ENCODE measurements around the gene CYP4A11. TPM values are rescaled to one million over a fixed set of nuclear protein-coding genes. Genes with fewer than 3 reads are reported as not detected.
"Not testable (repeated sequence)": the region's sequence is repeated elsewhere in the genome, so short reads cannot be mapped to it uniquely, and the experiment has no call there.

CYP4A11 gene
- total RNA-seq, 1 experiment from 2014 or later, result not detected

DNA sequence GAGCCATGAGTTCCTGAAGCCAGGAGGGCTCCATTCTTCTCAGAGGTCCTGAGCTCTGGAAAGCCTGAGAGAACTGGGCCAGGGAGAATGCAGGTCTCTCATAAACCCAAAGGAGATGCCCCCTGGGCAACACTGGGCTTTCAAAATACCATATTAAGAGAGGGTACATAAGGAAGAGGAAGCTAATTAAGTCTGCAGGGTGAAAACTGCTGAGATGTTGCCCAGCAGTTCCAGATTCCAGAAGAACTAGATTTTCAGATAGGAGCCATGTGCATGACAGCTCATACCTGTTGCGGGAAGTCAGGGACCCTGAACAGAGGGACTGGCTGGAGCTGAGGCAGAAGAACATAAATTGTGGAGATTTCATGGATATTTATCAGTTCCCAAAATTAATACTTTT is 40.9 kb downstream of the CYP4A11 start:
- Histone ChIP-seq H3K4me1 (ENCODE audit: insufficient read depth, low read length) (no peaks in the 10 kb centered on the region), H3K79me2 (ENCODE audit: low read length) (no peaks in the 10 kb centered on the region), H3K9me2 (replicated peaks; ENCODE audit: low read length) (no peaks in the 10 kb centered on the region), H3K27me3 (ENCODE audit: low read length) (no peaks in the 10 kb centered on the region), H3K36me3 (ENCODE audit: low read depth, low read length) (no peaks in the 10 kb centered on the region), H4K20me1 (ENCODE audit: low read length) (no peaks in the 10 kb centered on the region), H3K4me3 (ENCODE audit: low read length) (no peak overlapping the region), H3K9me3 (ENCODE audit: low read length) (no peaks in the 10 kb centered on the region), H3F3A (ENCODE audit: low read length, unreplicated experiment) (no peaks in the 10 kb centered on the region), H3K27ac (ENCODE audit: low read length) (no peak overlapping the region), H2AFZ (ENCODE audit: low read length) (no peak overlapping the region), H3K9ac (ENCODE audit: low read length) (no peak overlapping the region), H3K4me2 (ENCODE audit: low read length) (no peak overlapping the region)
- no TSS peak for BruUV-seq (replicated peaks)
- CTCF ChIA-PET, result no interaction called here
- intact Hi-C loops (cut with micrococcal nuclease), result no loop called here
- TF ChIP-seq, protein P1, sequence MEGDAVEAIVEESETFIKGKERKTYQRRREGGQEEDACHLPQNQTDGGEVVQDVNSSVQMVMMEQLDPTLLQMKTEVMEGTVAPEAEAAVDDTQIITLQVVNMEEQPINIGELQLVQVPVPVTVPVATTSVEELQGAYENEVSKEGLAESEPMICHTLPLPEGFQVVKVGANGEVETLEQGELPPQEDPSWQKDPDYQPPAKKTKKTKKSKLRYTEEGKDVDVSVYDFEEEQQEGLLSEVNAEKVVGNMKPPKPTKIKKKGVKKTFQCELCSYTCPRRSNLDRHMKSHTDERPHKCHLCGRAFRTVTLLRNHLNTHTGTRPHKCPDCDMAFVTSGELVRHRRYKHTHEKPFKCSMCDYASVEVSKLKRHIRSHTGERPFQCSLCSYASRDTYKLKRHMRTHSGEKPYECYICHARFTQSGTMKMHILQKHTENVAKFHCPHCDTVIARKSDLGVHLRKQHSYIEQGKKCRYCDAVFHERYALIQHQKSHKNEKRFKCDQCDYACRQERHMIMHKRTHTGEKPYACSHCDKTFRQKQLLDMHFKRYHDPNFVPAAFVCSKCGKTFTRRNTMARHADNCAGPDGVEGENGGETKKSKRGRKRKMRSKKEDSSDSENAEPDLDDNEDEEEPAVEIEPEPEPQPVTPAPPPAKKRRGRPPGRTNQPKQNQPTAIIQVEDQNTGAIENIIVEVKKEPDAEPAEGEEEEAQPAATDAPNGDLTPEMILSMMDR (conservative IDR thresholded peaks at IDR 0.05; ENCODE audit: low read depth, low read length), result no peak
- TF ChIP-seq EZH2 (IDR thresholded peaks at IDR 0.05; ENCODE audit: low read length, unreplicated experiment) (no peak), EZH2phosphoT487 (IDR thresholded peaks at IDR 0.05; ENCODE audit: borderline replicate concordance, low read length) (no peak)
- ATAC-seq (no peak), DNase-seq (no peak)
- POLR2A ChIA-PET (ENCODE audit: unreplicated experiment), result no interaction called here

DNA sequence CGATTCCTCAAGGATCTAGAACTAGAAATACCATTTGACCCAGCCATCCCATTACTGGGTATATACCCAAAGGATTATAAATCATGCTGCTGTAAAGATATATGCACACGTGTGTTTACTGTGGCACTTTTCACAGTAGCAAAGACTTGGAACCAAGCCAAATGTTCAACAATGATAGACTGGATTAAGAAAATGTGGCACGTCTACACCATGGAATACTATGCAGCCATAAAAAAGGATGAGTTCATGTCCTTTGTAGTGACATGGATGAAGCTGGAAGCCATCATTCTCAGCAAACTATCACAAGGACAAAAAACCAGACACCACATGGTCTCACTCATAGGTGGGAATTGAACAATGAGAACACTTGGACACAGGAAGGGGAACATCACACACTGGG is 59.6 kb downstream of the CYP4A11 start:
- H3K9ac ChIP-seq (ENCODE audit: low read length); intact Hi-C loops (cut with micrococcal nuclease); H3K27ac ChIP-seq (ENCODE audit: low read length); H3K9me2 ChIP-seq (replicated peaks; ENCODE audit: low read length); CTCF ChIA-PET; H3K36me3 ChIP-seq (ENCODE audit: low read depth, low read length); H3F3A ChIP-seq (ENCODE audit: low read length, unreplicated experiment); DNase-seq; H4K20me1 ChIP-seq (ENCODE audit: low read length); H3K79me2 ChIP-seq (ENCODE audit: low read length); POLR2A ChIA-PET (ENCODE audit: unreplicated experiment); H3K4me3 ChIP-seq (ENCODE audit: low read length); H2AFZ ChIP-seq (ENCODE audit: low read length); ATAC-seq; H3K9me3 ChIP-seq (ENCODE audit: low read length); H3K4me2 ChIP-seq (ENCODE audit: low read length); H3K4me1 ChIP-seq (ENCODE audit: insufficient read depth, low read length); H3K27me3 ChIP-seq (ENCODE audit: low read length); BruUV-seq (replicated peaks): not testable (repeated sequence)

Other genes with a start within 250 kb of the CYP4A11 start
- gene EFCAB14, start 222.4 kb downstream of the CYP4A11 start, total RNA-seq (2014; rRNA removed), result 45.7 and 52.3 TPM in 2 replicates
- gene CYP4B1, start 142.4 kb downstream of the CYP4A11 start, total RNA-seq (2014; rRNA removed), result not detected in 2 replicates
- 0.52 and 1.0 TPM in 2 replicates for gene CYP4X1, start 82.2 kb upstream of the CYP4A11 start, total RNA-seq (2014; rRNA removed)
- gene CYP4Z1, start 125.8 kb upstream of the CYP4A11 start, total RNA-seq (2014; rRNA removed), result not detected in 2 replicates
- gene CYP4A22, start 196.0 kb upstream of the CYP4A11 start, total RNA-seq (2014; rRNA removed), result not detected in 2 replicates
- not detected in 2 replicates for gene PDZK1IP1, start 248.6 kb upstream of the CYP4A11 start, total RNA-seq (2014; rRNA removed)

Data from PC-3 (cell line).